KOPT-K1 (cell line): ENCODE data around the gene VWA8.

Experiments used
- H3K27ac ChIP-seq: fragments of 200-600 bp; sonication (generic); 2 replicates; pipeline ENCODE4 v1.5.1; 2016; ENCODE audit warnings: antibody characterized with exemption, mild to moderate bottlenecking, low read depth, low read length; ENCODE audit not compliant: poor library complexity, severe bottlenecking
- H3K36me3 ChIP-seq: fragments of 200-600 bp; sonication (generic); 2 replicates; pipeline ENCODE4 v1.5.1; 2017; ENCODE audit warnings: antibody characterized with exemption, mild to moderate bottlenecking, low read length, moderate library complexity; ENCODE audit not compliant: insufficient read depth
- H3K9me3 ChIP-seq: fragments of 200-600 bp; sonication (generic); 2 replicates; pipeline ENCODE4 v1.5.1; 2017; ENCODE audit warnings: antibody characterized with exemption, low read length, mild to moderate bottlenecking; ENCODE audit not compliant: insufficient read depth, poor library complexity, severe bottlenecking

VWA8 gene

GRCh38 chr13:41563984-41564365 is 396.9 kb downstream of the VWA8 start:
- Histone ChIP-seq H3K9me3 (no peaks in the 10 kb centered on the region), H3K36me3 (no peaks in the 10 kb centered on the region), H3K27ac (no peak overlapping the region)

- Histone ChIP-seq H3K9me3 (no peaks in the 10 kb centered on the region), H3K27ac (no peak overlapping the region), H3K36me3 (no peaks in the 10 kb centered on the region)
Observed at GRCh38 chr13:41563341-41563983, 397.4 kb downstream of the VWA8 start.

GRCh38 chr13:41562541-41563178 is 398.2 kb downstream of the VWA8 start:
- Histone ChIP-seq H3K36me3 (no peaks in the 10 kb centered on the region), H3K27ac (no peak overlapping the region), H3K9me3 (no peaks in the 10 kb centered on the region)

GRCh38 chr13:41562083-41562482 is 398.8 kb downstream of the VWA8 start:
- Histone ChIP-seq H3K27ac (no peak overlapping the region), H3K36me3 (no peaks in the 10 kb centered on the region), H3K9me3 (no peaks in the 10 kb centered on the region)

- H3K27ac ChIP-seq, result no peak overlapping the region
Observed at GRCh38 chr13:41561170-41561569, 399.7 kb downstream of the VWA8 start.

GRCh38 chr13:41558781-41559560 is 401.9 kb downstream of the VWA8 start:
- no peaks in the 10 kb centered on the region for H3K9me3 ChIP-seq
- H3K27ac ChIP-seq, result no peak overlapping the region
- H3K36me3 ChIP-seq, result no peaks in the 10 kb centered on the region

More at GRCh38 chr13:41561170-41561569, 399.7 kb downstream of the VWA8 start:
- H3K9me3 ChIP-seq, result no peaks in the 10 kb centered on the region
- H3K36me3 ChIP-seq, result no peaks in the 10 kb centered on the region

- H3K27ac ChIP-seq, result no peak overlapping the region
- H3K36me3 ChIP-seq, result no peaks in the 10 kb centered on the region
- no peaks in the 10 kb centered on the region for H3K9me3 ChIP-seq
Observed at GRCh38 chr13:41557719-41558118, 403.2 kb downstream of the VWA8 start.

GRCh38 chr13:41554626-41555386 is 406.1 kb downstream of the VWA8 start:
- no peaks in the 10 kb centered on the region for H3K36me3 ChIP-seq
- no peak overlapping the region for H3K27ac ChIP-seq
- no peaks in the 10 kb centered on the region for H3K9me3 ChIP-seq

GRCh38 chr13:41554180-41554579 is 406.7 kb downstream of the VWA8 start:
- H3K36me3 ChIP-seq, result no peaks in the 10 kb centered on the region
- no peaks in the 10 kb centered on the region for H3K9me3 ChIP-seq
- H3K27ac ChIP-seq, result no peak overlapping the region

GRCh38 chr13:41552031-41552430 is 408.9 kb downstream of the VWA8 start:
- no peaks in the 10 kb centered on the region for H3K36me3 ChIP-seq
- no peaks in the 10 kb centered on the region for H3K9me3 ChIP-seq
- no peak overlapping the region for H3K27ac ChIP-seq

- H3K9me3 ChIP-seq, result no peaks in the 10 kb centered on the region
- H3K36me3 ChIP-seq, result no peaks in the 10 kb centered on the region
- no peak overlapping the region for H3K27ac ChIP-seq
Observed at GRCh38 chr13:41550276-41550675, 410.6 kb downstream of the VWA8 start.

GRCh38 chr13:41549491-41549890 is 411.4 kb downstream of the VWA8 start:
- H3K36me3 ChIP-seq, result no peaks in the 10 kb centered on the region
- no peak overlapping the region for H3K27ac ChIP-seq
- no peaks in the 10 kb centered on the region for H3K9me3 ChIP-seq

GRCh38 chr13:41548910-41549309 is 412.0 kb downstream of the VWA8 start:
- no peak overlapping the region for H3K27ac ChIP-seq
- H3K9me3 ChIP-seq, result no peaks in the 10 kb centered on the region

GRCh38 chr13:41548031-41548430 is 412.9 kb downstream of the VWA8 start:
- Histone ChIP-seq H3K36me3 (no peaks in the 10 kb centered on the region), H3K27ac (no peak overlapping the region), H3K9me3 (peaks cover under 1% of the 10 kb centered on the region)

More at GRCh38 chr13:41548910-41549309, 412.0 kb downstream of the VWA8 start:
- no peaks in the 10 kb centered on the region for H3K36me3 ChIP-seq
